Mesothelial cell of epicardium (in vitro differentiated cells): ENCODE data around the gene SLC9A7. TPM values are rescaled to one million over a fixed set of nuclear protein-coding genes. Genes with fewer than 3 reads are reported as not detected.

Source experiments
- DNase-seq, 2 experiments: peaks; one replicate each; pipeline ENCODE4 v3.0.0; 2021; ENCODE audit warnings: low spot score in 2 of 2; ENCODE audit not compliant: unreplicated experiment in 2 of 2
- H3K27ac Mint-ChIP-seq: 2 replicates; pipeline ENCODE4 v1.8.0; 2021; ENCODE audit warnings: mixed read lengths
- H3K27me3 Mint-ChIP-seq: 2 replicates; pipeline ENCODE4 v1.8.0; 2021; ENCODE audit warnings: low read depth, mixed read lengths
- H3K36me3 Mint-ChIP-seq: 2 replicates; pipeline ENCODE4 v1.8.0; 2021; ENCODE audit warnings: mixed read lengths
- H3K4me1 Mint-ChIP-seq: 2 replicates; pipeline ENCODE4 v1.8.0; 2021; ENCODE audit warnings: mixed read lengths
- H3K4me3 Mint-ChIP-seq: 2 replicates; pipeline ENCODE4 v1.8.0; 2021; ENCODE audit warnings: mild to moderate bottlenecking, moderate library complexity, mixed read lengths
- H3K9me3 Mint-ChIP-seq: 2 replicates; pipeline ENCODE4 v1.8.0; 2021; ENCODE audit warnings: mixed read lengths
- total RNA-seq: library from RNA; stranded (reverse); gene quantifications from 3 replicates; pipeline ENCODE4 v1.2.1, GENCODE V29; 2021
- TF ChIP-seq, protein P1 (sequence below): fragments of 200-600 bp; sonication (generic); IDR thresholded peaks from one replicate; pipeline ENCODE4 v1.5.0; 2021; ENCODE audit warnings: antibody characterized with exemption; ENCODE audit not compliant: unreplicated experiment

SLC9A7 gene
- total RNA-seq, result 13.6 to 14.3 TPM (median 14.1 TPM) in 3 replicates

DNA sequence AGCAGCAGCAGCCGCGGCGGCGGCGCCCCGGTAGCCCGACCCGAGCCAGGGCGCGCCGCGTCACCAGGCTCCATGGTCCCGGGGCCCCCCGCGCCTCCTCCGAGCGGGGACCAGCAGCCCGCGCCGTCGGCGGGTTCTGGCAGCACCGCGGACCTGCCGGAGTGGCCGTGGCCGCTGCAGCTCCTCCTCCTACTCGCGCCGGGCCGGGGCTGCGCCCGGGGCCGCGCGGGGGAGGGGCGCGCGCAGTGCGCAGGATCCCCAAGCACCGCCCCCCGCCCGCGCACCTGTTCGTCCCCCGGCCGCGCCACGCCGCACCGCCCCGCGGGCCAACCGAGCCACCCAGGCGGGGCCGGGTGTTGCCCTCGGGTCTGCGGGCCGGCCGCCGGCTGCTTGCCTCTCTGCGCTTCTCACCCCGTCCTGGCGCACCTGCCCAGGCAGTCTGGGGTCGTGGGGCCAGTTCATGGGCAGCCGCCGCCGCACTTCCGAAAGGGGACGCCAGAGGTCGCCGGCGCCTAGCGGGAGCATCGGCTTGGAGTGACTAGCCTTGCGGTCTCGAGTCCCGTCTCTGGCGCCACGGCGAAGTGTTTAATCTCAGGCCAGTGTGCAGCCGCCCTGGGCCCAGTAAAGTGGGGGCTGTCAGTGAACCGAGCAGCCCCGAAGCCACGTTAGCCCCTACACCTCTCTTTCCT is at the start of gene SLC9A7:
Gene SLC9A7 (minus strand): TSS at position 163 of the 689 bp plus-strand sequence. CDS start 89 bp downstream, at position 74.
- H3K27ac Mint-ChIP-seq, result peak within 1 kb of the TSS; percentile 59
- H3K9me3 Mint-ChIP-seq, result peaks cover 13% of the 10 kb centered on the region
- H3K27me3 Mint-ChIP-seq, result peaks cover 4% of the 10 kb centered on the region
- H3K4me3 Mint-ChIP-seq, result peak within 1 kb of the TSS; percentile 87
- TF ChIP-seq, protein P1, sequence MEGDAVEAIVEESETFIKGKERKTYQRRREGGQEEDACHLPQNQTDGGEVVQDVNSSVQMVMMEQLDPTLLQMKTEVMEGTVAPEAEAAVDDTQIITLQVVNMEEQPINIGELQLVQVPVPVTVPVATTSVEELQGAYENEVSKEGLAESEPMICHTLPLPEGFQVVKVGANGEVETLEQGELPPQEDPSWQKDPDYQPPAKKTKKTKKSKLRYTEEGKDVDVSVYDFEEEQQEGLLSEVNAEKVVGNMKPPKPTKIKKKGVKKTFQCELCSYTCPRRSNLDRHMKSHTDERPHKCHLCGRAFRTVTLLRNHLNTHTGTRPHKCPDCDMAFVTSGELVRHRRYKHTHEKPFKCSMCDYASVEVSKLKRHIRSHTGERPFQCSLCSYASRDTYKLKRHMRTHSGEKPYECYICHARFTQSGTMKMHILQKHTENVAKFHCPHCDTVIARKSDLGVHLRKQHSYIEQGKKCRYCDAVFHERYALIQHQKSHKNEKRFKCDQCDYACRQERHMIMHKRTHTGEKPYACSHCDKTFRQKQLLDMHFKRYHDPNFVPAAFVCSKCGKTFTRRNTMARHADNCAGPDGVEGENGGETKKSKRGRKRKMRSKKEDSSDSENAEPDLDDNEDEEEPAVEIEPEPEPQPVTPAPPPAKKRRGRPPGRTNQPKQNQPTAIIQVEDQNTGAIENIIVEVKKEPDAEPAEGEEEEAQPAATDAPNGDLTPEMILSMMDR, result peak; percentile 75
- H3K36me3 Mint-ChIP-seq, result peaks cover 1% of the 10 kb centered on the region
- peaks cover 23% of the 10 kb centered on the region for H3K4me1 Mint-ChIP-seq
- DNase-seq, result peak; percentile 32 to 84

DNA sequence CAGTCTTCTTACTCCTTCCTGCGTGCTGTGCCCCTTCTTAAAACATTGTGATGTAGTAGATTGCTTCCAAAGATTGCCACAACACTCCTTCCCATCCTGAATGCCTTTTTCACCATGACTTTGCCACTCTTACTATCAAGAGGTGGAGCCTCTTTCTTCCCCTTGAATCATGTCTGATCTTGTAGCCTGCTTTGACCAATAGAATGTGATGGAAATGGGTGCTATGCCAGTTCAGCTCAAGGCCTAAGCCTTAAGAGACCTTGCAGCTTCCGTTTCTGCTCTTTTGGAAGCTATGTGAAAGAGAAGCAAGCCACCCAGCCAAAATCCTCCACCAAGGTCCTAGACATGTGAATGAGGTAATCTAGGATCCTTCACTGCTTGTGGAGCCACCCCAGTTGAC is 46.4 kb upstream of the SLC9A7 start:
- no peaks in the 10 kb centered on the region for H3K27me3 Mint-ChIP-seq
- H3K4me3 Mint-ChIP-seq, result no peak overlapping the region
- DNase-seq, result no peak
- H3K4me1 Mint-ChIP-seq, result no peaks in the 10 kb centered on the region
- no peak overlapping the region for H3K27ac Mint-ChIP-seq
- H3K36me3 Mint-ChIP-seq, result no peaks in the 10 kb centered on the region
- TF ChIP-seq, protein P1, result no peak
- peaks cover 52% of the 10 kb centered on the region for H3K9me3 Mint-ChIP-seq

DNA sequence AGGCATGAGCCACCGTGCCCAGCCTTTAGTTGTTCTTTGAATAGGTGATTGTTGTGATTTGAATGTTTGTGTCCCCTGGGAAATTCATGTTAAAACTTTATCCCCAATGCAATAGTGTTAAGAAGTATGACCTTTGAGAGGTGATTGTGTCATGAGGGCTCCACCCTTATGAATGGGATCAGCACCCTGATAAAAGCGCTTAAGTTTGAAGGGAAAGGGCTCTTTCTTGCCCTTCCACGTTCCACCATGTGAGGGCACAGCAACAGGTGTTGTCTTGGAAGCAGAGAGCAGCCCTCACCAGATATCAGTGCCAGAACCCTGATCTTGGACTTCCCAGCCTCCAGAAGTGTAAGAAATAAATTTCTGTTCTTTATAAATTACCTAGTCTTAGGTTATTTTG is 44.2 kb upstream of the SLC9A7 start:
- no peaks in the 10 kb centered on the region for H3K36me3 Mint-ChIP-seq
- no peak overlapping the region for H3K4me3 Mint-ChIP-seq
- no peaks in the 10 kb centered on the region for H3K4me1 Mint-ChIP-seq
- H3K27me3 Mint-ChIP-seq, result no peaks in the 10 kb centered on the region
- no peak overlapping the region for H3K27ac Mint-ChIP-seq
- DNase-seq, result no peak
- TF ChIP-seq, protein P1, result no peak
- H3K9me3 Mint-ChIP-seq, result peaks cover 34% of the 10 kb centered on the region

DNA sequence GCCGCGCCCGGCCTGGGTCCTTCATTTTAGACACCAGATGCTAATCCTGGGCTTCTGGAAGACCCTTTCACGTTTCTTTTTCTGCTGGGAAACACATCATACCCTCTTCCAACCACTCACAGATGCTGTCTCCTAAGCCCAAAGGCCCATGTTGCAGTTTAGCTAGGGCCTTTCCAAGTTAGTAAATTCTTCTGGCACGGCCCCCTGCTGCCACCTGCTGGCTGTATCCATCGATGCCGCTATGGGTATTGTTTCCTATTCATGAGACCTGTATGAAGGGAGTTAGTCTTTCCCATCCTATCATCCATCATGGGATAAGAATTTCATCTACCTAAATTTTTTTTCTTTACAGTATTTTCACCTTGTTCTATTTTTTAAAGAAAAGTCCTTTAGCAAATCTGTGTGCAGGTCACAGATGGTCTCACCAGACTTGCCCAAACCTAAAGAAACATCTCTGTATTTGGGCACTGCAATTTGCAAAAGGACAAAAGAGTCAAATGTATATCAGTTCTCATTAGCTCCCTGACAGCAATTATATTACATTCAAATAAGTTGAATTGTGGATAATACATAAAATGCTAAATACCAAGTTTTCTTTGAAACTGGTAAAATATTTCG is 37.8 kb upstream of the SLC9A7 start:
- no peak overlapping the region for H3K27ac Mint-ChIP-seq
- H3K36me3 Mint-ChIP-seq, result no peaks in the 10 kb centered on the region
- H3K4me3 Mint-ChIP-seq, result no peak overlapping the region
- TF ChIP-seq, protein P1, result peak; percentile 69
- peaks cover 9% of the 10 kb centered on the region for H3K9me3 Mint-ChIP-seq
- no peaks in the 10 kb centered on the region for H3K4me1 Mint-ChIP-seq
- no peaks in the 10 kb centered on the region for H3K27me3 Mint-ChIP-seq
- DNase-seq, result peak; percentile 26 to 75

DNA sequence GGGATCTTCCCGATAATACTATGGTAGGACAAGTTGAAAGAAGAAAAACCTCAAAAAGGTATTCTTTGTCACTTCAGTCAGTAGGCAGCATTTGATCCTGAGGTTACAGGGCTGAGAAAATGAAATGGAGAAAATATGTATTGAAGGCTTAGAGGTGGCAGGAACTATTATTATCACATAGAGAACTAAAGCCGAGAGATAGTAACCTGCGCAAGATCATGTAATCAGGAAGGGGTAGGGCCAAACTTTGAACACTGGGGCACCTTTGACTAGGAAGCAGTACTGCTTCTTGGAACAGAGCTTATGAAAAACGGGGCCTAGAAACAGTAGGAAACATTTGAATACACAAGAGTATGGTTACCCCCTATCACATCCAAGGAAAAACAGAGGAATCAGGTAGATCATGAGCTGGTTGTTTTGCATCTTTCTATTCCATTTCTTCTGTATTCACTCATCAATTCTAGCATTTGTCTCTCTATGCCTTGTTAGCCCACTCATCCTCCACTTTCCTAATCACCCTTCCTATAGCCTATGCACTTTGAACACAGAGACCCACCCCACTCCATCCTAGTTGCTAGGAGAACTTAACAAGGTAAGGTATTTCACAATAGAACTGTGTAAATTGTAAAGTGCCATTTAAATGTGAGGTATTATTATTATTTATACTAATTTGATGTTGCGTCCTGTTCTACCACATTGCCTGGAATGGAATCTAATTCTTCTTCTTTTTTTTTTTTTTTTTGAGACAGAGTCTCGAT is 34.6 kb upstream of the SLC9A7 start:
- Mint-ChIP-seq H3K27ac (no peak overlapping the region), H3K4me3 (no peak overlapping the region), H3K4me1 (peaks cover 6% of the 10 kb centered on the region), H3K27me3 (no peaks in the 10 kb centered on the region), H3K36me3 (no peaks in the 10 kb centered on the region), H3K9me3 (peaks cover 11% of the 10 kb centered on the region)
- TF ChIP-seq, protein P1, result no peak
- no peak for DNase-seq
